Measurements from ENCODE around the gene KRT6B. TPM values are rescaled to one million over a fixed set of nuclear protein-coding genes. Genes with fewer than 3 reads are reported as not detected.

Gene KRT6B
- total RNA-seq, 1 experiment from 2014 or later: not detected

- no peak for ATAC-seq
- ChIA-PET CTCF (no interaction called here), RAD21 (ENCODE audit: low non-redundant PET in 1 of 2, low total read pairs in 2 of 2, uncharacterized antibody in 2 of 2, unreplicated experiment in 2 of 2) (no interaction called here), POLR2A (no interaction called here)
- no peak for DNase-seq (ENCODE audit: low read depth, low spot score)
- intact Hi-C loops (cut with micrococcal nuclease): no loop called here
- H3K27ac ChIP-seq (ENCODE audit: low read depth, low read length): no peak overlapping the region
- H3K9me3 ChIP-seq (ENCODE audit: control insufficient read depth in 1 of 2, insufficient read depth in 1 of 2, low read depth in 1 of 2, low read length in 2 of 2): no peaks in the 10 kb centered on the region
- no peak overlapping the region for H2AFZ ChIP-seq (ENCODE audit: low read depth, low read length, poor library complexity, severe bottlenecking)
- no peak overlapping the region for H3K4me2 ChIP-seq (ENCODE audit: low read length)
- H3K4me1 ChIP-seq (ENCODE audit: control insufficient read depth in 1 of 2, insufficient read depth in 2 of 2, low read length in 2 of 2): no peaks in the 10 kb centered on the region
- no peaks in the 10 kb centered on the region for H3K27me3 ChIP-seq (ENCODE audit: insufficient read depth, low read length)
- no TSS peak for BruUV-seq (replicated peaks)
- no peaks in the 10 kb centered on the region for H3K9me2 ChIP-seq (ENCODE audit: insufficient read depth)
- no peaks in the 10 kb centered on the region for H3K36me3 ChIP-seq (ENCODE audit: control insufficient read depth in 1 of 2, insufficient read depth in 2 of 2, low read length in 2 of 2)
- no peak overlapping the region for H3K9ac ChIP-seq (ENCODE audit: low read length)
- no peaks in the 10 kb centered on the region for H4K20me1 ChIP-seq (ENCODE audit: insufficient read depth)
- TF ChIP-seq SP1 (IDR thresholded peaks at IDR 0.05; ENCODE audit: low read depth): no peak
- no peak for TF ChIP-seq CEBPB (IDR thresholded peaks at IDR 0.05; ENCODE audit: low read depth)
- no peak for TF ChIP-seq MAX (IDR thresholded peaks at IDR 0.05)
- TF ChIP-seq EGR1 (IDR thresholded peaks at IDR 0.05; ENCODE audit: low read depth): no peak
- no peak for TF ChIP-seq SIN3A (IDR thresholded peaks at IDR 0.05; ENCODE audit: low read depth)
- no peak for TF ChIP-seq POLR2A (IDR thresholded peaks at IDR 0.05; ENCODE audit: borderline replicate concordance, extremely low read depth, insufficient read depth, insufficient read length)
- no peak for TF ChIP-seq ZBTB33 (IDR thresholded peaks at IDR 0.05; ENCODE audit: extremely low read depth, insufficient replicate concordance, low read length)
- TF ChIP-seq CTCF (IDR thresholded peaks at IDR 0.05 in 2 of 3, conservative IDR thresholded peaks at IDR 0.05 in 1 of 3; ENCODE audit: borderline replicate concordance in 1 of 3, insufficient read depth in 1 of 3, low read depth in 2 of 3, low read length in 2 of 3): no peak
- TF ChIP-seq RAD21 (IDR thresholded peaks at IDR 0.05; ENCODE audit: low read depth): no peak
- no peak for TF ChIP-seq SRF (IDR thresholded peaks at IDR 0.05; ENCODE audit: low read depth)
- no peak overlapping the region for H3K4me3 ChIP-seq (replicated peaks in 1 of 2; ENCODE audit: low read depth in 1 of 2, low read length in 2 of 2)
- no peaks in the 10 kb centered on the region for H3K79me2 ChIP-seq (ENCODE audit: insufficient read depth, low read length)
These were observed 34.5 kb upstream of the KRT6B start for GRCh38 chr12:52486166-52487105.
